Thoracic aorta (tissue), 2 donors: ENCODE measurements around the gene AP4B1. TPM values are rescaled to one million over a fixed set of nuclear protein-coding genes. Genes with fewer than 3 reads are reported as not detected.
"Not testable (repeated sequence)": the region's sequence is repeated elsewhere in the genome, so short reads cannot be mapped to it uniquely, and the experiment has no call there.

ENCODE experiments used
- ATAC-seq: fragments of 150-250 bp; one replicate; pipeline ENCODE4 v1.8.0; 2017; ENCODE audit warnings: low read depth; ENCODE audit not compliant: insufficient number of reproducible peaks, low FRiP score
- DNase-seq: peaks from one replicate; pipeline ENCODE4 v3.0.0-alpha.2; 2020; ENCODE audit warnings: low spot score
- H3K27ac ChIP-seq, 2 donors: fragments of 200-600 bp; sonication (generic); 1 replicate in 1 of 2; 2 replicates in 1 of 2; pipeline ENCODE4 v1.5.1; 2016; ENCODE audit warnings: mild to moderate bottlenecking in 2 of 2, moderate library complexity in 2 of 2
- H3K27me3 ChIP-seq: fragments of 200-600 bp; sonication (generic); replicated peaks from 2 replicates; pipeline ENCODE4 v1.6.0; 2016; ENCODE audit warnings: mild to moderate bottlenecking; ENCODE audit not compliant: insufficient read depth
- H3K36me3 ChIP-seq: fragments of 200-600 bp; sonication (generic); one replicate; pipeline ENCODE4 v1.5.1; 2016
- H3K4me1 ChIP-seq, 2 donors: fragments of 200-600 bp; sonication (generic); 1 replicate in 1 of 2; 2 replicates in 1 of 2; pipeline versions ENCODE4 v1.5.1 to v1.6.0; 2016; ENCODE audit warnings: low read depth in 2 of 2, mild to moderate bottlenecking in 1 of 2; ENCODE audit not compliant: control insufficient read depth in 1 of 2
- H3K4me3 ChIP-seq: fragments of 200-600 bp; sonication (generic); 2 replicates; pipeline ENCODE4 v1.5.1; 2016; ENCODE audit warnings: mild to moderate bottlenecking
- H3K9me3 ChIP-seq: fragments of 200-600 bp; sonication (generic); 2 replicates; pipeline ENCODE4 v1.5.1; 2016
- total RNA-seq, 2 donors: library from RNA; depleted of rRNA; stranded (reverse); fragments of >200 nt; gene quantifications; one replicate each; pipeline versions ENCODE4 v1.1.0 to v1.2.3, GENCODE V29; 2016
- TF ChIP-seq, protein P1 (sequence below): fragments of 200-600 bp; sonication (generic); IDR thresholded peaks from one replicate; pipeline ENCODE4 v1.5.1; 2019; ENCODE audit warnings: antibody characterized with exemption

The AP4B1 gene
- total RNA-seq, 2 donors from 2014 or later = 7.0 to 47.2 TPM

DNA sequence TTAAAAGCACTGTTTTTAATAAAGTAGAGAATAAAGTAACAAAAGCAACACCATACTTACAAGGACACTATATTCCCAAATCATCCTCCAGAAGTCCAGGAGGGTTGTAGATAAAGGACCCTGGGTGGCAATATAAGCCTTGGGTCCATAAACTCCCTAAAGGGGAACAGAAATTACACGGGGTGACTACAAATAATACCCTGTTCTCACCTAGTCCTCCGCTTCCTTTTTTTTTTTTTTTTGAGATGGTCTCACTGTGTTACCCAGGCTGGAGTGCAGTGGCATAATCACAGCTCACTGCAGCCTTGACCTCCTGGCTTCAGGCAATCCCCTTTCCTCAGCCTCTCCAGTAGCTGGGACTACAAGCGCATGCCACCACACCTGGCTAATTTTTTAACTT lies 46.2 kb downstream of the AP4B1 start:
- no peaks in the 10 kb centered on the region for H3K27me3 ChIP-seq
- ATAC-seq (no peak), DNase-seq (no peak)
- no peak overlapping the region for H3K27ac ChIP-seq
- H3K9me3 ChIP-seq = no peaks in the 10 kb centered on the region
- peaks cover 2 to 6% of the 10 kb centered on the region in 2 donors for H3K4me1 ChIP-seq
- TF ChIP-seq, protein P1, sequence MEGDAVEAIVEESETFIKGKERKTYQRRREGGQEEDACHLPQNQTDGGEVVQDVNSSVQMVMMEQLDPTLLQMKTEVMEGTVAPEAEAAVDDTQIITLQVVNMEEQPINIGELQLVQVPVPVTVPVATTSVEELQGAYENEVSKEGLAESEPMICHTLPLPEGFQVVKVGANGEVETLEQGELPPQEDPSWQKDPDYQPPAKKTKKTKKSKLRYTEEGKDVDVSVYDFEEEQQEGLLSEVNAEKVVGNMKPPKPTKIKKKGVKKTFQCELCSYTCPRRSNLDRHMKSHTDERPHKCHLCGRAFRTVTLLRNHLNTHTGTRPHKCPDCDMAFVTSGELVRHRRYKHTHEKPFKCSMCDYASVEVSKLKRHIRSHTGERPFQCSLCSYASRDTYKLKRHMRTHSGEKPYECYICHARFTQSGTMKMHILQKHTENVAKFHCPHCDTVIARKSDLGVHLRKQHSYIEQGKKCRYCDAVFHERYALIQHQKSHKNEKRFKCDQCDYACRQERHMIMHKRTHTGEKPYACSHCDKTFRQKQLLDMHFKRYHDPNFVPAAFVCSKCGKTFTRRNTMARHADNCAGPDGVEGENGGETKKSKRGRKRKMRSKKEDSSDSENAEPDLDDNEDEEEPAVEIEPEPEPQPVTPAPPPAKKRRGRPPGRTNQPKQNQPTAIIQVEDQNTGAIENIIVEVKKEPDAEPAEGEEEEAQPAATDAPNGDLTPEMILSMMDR = no peak
- no peak overlapping the region for H3K4me3 ChIP-seq
- H3K36me3 ChIP-seq = no peaks in the 10 kb centered on the region

DNA sequence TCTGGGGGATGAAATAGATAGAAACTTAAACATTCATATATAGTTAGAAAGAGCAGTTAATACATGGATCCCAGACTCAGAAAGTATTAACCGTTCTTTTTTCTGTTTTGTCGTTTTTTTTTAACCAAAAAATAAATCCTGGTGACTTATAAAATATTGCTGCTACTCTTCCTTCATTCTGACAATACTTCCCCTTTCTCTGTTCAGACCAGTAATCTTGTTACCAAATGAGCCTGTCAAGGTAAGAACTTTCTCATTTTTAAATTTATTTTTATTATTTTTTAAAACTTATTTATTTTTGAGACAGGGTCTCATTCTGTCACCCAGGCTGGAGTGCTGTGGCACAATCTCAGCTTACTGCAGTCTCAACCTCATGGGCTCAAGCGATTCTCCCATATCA lies 46.8 kb downstream of the AP4B1 start:
- no peak for ATAC-seq
- Histone ChIP-seq H3K4me3 (no peak overlapping the region), H3K36me3 (no peaks in the 10 kb centered on the region), H3K4me1 (peaks cover 2 to 6% of the 10 kb centered on the region in 2 donors), H3K9me3 (no peaks in the 10 kb centered on the region), H3K27ac (no peak overlapping the region), H3K27me3 (no peaks in the 10 kb centered on the region)
- no peak for DNase-seq
- TF ChIP-seq, protein P1 = no peak

GRCh38 chr1:113856401-113856790 lies 48.2 kb downstream of the AP4B1 start:
- H3K36me3 ChIP-seq = no peaks in the 10 kb centered on the region
- ATAC-seq = no peak
- no peaks in the 10 kb centered on the region for H3K9me3 ChIP-seq
- no peak overlapping the region for H3K27ac ChIP-seq
- no peak overlapping the region for H3K4me3 ChIP-seq
- H3K27me3 ChIP-seq = no peaks in the 10 kb centered on the region
- DNase-seq = no peak
- H3K4me1 ChIP-seq = peaks cover 2 to 6% of the 10 kb centered on the region in 2 donors
- TF ChIP-seq, protein P1 = no peak

DNA sequence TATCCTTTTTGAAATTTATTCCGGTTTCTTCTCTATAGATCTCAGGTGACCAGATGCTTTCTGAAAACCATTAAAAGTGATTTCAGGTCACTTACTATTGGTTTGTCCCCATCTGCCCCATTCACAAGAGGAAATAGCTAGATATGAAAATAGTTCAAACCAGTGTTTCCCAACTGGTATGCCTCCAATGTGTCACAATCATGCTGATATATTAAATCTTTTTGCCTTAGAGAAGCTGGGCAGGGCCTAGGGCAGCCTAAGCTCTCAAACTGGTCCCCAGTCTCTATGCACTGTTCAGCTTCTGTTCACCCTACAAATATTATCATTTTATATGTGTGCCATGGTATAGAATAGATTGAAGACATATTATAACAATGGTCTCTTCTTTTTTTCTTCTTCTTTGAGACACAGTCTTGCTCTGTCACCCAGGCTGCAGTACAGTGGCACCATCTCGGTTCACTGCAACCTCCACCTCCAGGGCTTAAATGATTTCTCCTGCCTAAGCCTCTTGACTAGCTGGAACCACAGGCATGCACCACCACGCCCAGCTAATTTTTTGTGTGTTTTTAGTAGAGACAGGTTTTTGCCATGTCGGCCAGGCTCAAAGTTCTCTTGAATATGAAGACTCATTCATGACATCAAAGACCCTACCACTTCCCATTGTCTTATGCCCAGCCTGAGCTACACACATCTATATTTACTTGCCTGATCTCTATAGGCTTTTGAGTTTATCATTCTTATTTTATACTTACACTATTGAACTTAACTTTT lies 48.8 kb downstream of the AP4B1 start:
- ATAC-seq = no peak
- H3K36me3 ChIP-seq = no peaks in the 10 kb centered on the region
- no peaks in the 10 kb centered on the region for H3K27me3 ChIP-seq
- no peak overlapping the region for H3K27ac ChIP-seq
- H3K9me3 ChIP-seq = no peaks in the 10 kb centered on the region
- no peak overlapping the region for H3K4me3 ChIP-seq
- no peak for DNase-seq
- H3K4me1 ChIP-seq = peaks cover under 1 to 2% of the 10 kb centered on the region in 2 donors
- TF ChIP-seq, protein P1 = no peak

- Histone ChIP-seq H3K27ac (no peak overlapping the region), H3K4me3 (no peak overlapping the region), H3K36me3 (no peaks in the 10 kb centered on the region), H3K27me3 (no peaks in the 10 kb centered on the region), H3K9me3 (no peaks in the 10 kb centered on the region), H3K4me1 (no peaks in the 10 kb centered on the region)
- ATAC-seq (no peak), DNase-seq (no peak)
- TF ChIP-seq, protein P1 = no peak
Observed at GRCh38 chr1:113854234-113854633, 50.4 kb downstream of the AP4B1 start.

GRCh38 chr1:113852694-113853093 lies 51.9 kb downstream of the AP4B1 start:
- ATAC-seq, H3K27ac ChIP-seq, DNase-seq: not testable (repeated sequence)

More at GRCh38 chr1:113852694-113853093, 51.9 kb downstream of the AP4B1 start:
- not testable (repeated sequence) for H3K9me3 ChIP-seq, H3K4me3 ChIP-seq, H3K4me1 ChIP-seq, H3K27me3 ChIP-seq, H3K36me3 ChIP-seq
